ENCODE measurements around the gene PLA2G2C.
A peak's percentile ranks its signal among the peaks of the same experiment; 100 is the strongest.
"Not testable (repeated sequence)": the region's sequence is repeated elsewhere in the genome, so short reads cannot be mapped to it uniquely, and the experiment has no call there.

Gene PLA2G2C

GRCh38 chr1:20185834-20186782 is at the start of gene PLA2G2C, which contains the start of gene UBXN10:
TSS of gene PLA2G2C (minus strand) at chr1:20186518. CDS start at chr1:20177363, 9,155 bp downstream.
TSS of gene UBXN10 (plus strand) at chr1:20186096. CDS start at chr1:20190562, 4,466 bp downstream.
- DNase-seq (ENCODE audit: low read depth in 1 of 2, low spot score in 1 of 2): peak in 1 of 2 donors; percentile 30

- DNase-seq (ENCODE audit: low read depth in 1 of 2, low spot score in 1 of 2): no peak
Measured at GRCh38 chr1:20234788-20235535, 48.6 kb upstream of the PLA2G2C start.

GRCh38 chr1:20233866-20234265 is 47.5 kb upstream of the PLA2G2C start:
- no peak for DNase-seq (ENCODE audit: low read depth in 1 of 2, low spot score in 1 of 2)

- DNase-seq (ENCODE audit: low read depth in 1 of 2, low spot score in 1 of 2): no peak
Measured at GRCh38 chr1:20233394-20233793, 47.1 kb upstream of the PLA2G2C start.

GRCh38 chr1:20232564-20232963 is 46.2 kb upstream of the PLA2G2C start:
- not testable (repeated sequence) for DNase-seq (ENCODE audit: low read depth in 1 of 2, low spot score in 1 of 2)

- no peak for DNase-seq (ENCODE audit: low read depth in 1 of 2, low spot score in 1 of 2)
Measured at GRCh38 chr1:20229171-20229570, 42.9 kb upstream of the PLA2G2C start.

GRCh38 chr1:20228314-20228825 is 42.1 kb upstream of the PLA2G2C start:
- no peak for DNase-seq (ENCODE audit: low read depth in 1 of 2, low spot score in 1 of 2)

- no peak for DNase-seq (ENCODE audit: low read depth in 1 of 2, low spot score in 1 of 2)
Measured at GRCh38 chr1:20227704-20228103, 41.4 kb upstream of the PLA2G2C start.

GRCh38 chr1:20224546-20224945 is 38.2 kb upstream of the PLA2G2C start:
- no peak for DNase-seq (ENCODE audit: low read depth in 1 of 2, low spot score in 1 of 2)

- no peak for DNase-seq (ENCODE audit: low read depth in 1 of 2, low spot score in 1 of 2)
Measured at GRCh38 chr1:20223551-20224419, 37.5 kb upstream of the PLA2G2C start.

- DNase-seq (ENCODE audit: low read depth in 1 of 2, low spot score in 1 of 2): no peak
Measured at GRCh38 chr1:20223106-20223505, 36.8 kb upstream of the PLA2G2C start.

GRCh38 chr1:20220036-20220435 is 33.7 kb upstream of the PLA2G2C start:
- no peak for DNase-seq (ENCODE audit: low read depth in 1 of 2, low spot score in 1 of 2)

GRCh38 chr1:20219053-20219452 is 32.7 kb upstream of the PLA2G2C start:
- not testable (repeated sequence) for DNase-seq (ENCODE audit: low read depth in 1 of 2, low spot score in 1 of 2)

- no peak for DNase-seq (ENCODE audit: low read depth in 1 of 2, low spot score in 1 of 2)
Measured at GRCh38 chr1:20216574-20216973, 30.3 kb upstream of the PLA2G2C start.

- no peak for DNase-seq (ENCODE audit: low read depth in 1 of 2, low spot score in 1 of 2)
Measured at GRCh38 chr1:20215716-20216115, 29.4 kb upstream of the PLA2G2C start.

- peak; percentile 17 to 30 for DNase-seq (ENCODE audit: low read depth in 1 of 2, low spot score in 1 of 2)
Measured at GRCh38 chr1:20212685-20213331, 26.5 kb upstream of the PLA2G2C start.

GRCh38 chr1:20212085-20212684 is 25.9 kb upstream of the PLA2G2C start:
- DNase-seq (ENCODE audit: low read depth in 1 of 2, low spot score in 1 of 2): no peak

GRCh38 chr1:20211511-20211931 is 25.2 kb upstream of the PLA2G2C start:
- no peak for DNase-seq (ENCODE audit: low read depth in 1 of 2, low spot score in 1 of 2)

GRCh38 chr1:20210736-20211460 is 24.6 kb upstream of the PLA2G2C start:
- DNase-seq (ENCODE audit: low read depth in 1 of 2, low spot score in 1 of 2): no peak
